GM12878 (cell line): ENCODE data around the gene CCNB1. TPM values are rescaled to one million over a fixed set of nuclear protein-coding genes. Genes with fewer than 3 reads are reported as not detected.

Experiments used
- BCL11A ChIP-seq: IDR thresholded peaks from 2 replicates; pipeline ENCODE4 v1.6.1; 2011; ENCODE audit warnings: low read depth, low read length
- CBFB ChIP-seq: IDR thresholded peaks from 2 replicates; pipeline ENCODE4 v1.6.1; 2016; ENCODE audit warnings: antibody characterized with exemption, low read depth
- CBX3 ChIP-seq: fragments of 200-600 bp; sonication (generic); IDR thresholded peaks from 2 replicates; pipeline ENCODE4 v1.6.1; 2016; ENCODE audit warnings: low read depth, borderline replicate concordance
- CBX5 ChIP-seq: sonication (generic); IDR thresholded peaks from 2 replicates; pipeline ENCODE4 v1.6.1; 2016; ENCODE audit warnings: low read depth, moderate library complexity, mild to moderate bottlenecking, inconsistent platforms
- CEBPB ChIP-seq, 2 experiments: fragments of 150-350 bp in 1 of 2; IDR thresholded peaks; 2 replicates each; pipeline ENCODE4 v1.6.1; 2012 to 2014; ENCODE audit warnings: low read depth in 2 of 2, low read length in 2 of 2, borderline replicate concordance in 1 of 2, inconsistent platforms in 1 of 2
- CHD1 ChIP-seq: IDR thresholded peaks from 2 replicates; pipeline ENCODE4 v1.6.1; 2012; ENCODE audit warnings: low read depth, low read length, improper control_type of control experiment
- CHD2 ChIP-seq: IDR thresholded peaks from 2 replicates; pipeline ENCODE4 v1.6.1; 2011; ENCODE audit warnings: low read depth, low read length, improper control_type of control experiment, borderline replicate concordance
- E2F4 ChIP-seq: IDR thresholded peaks from 2 replicates; pipeline ENCODE4 v1.6.1; 2012; ENCODE audit warnings: low read depth, low read length, improper control_type of control experiment
- FOXM1 ChIP-seq: IDR thresholded peaks from 2 replicates; pipeline ENCODE4 v1.6.1; 2012; ENCODE audit warnings: low read depth, mild to moderate bottlenecking, inconsistent platforms, low read length, moderate library complexity
- JUND ChIP-seq: IDR thresholded peaks from 2 replicates; pipeline ENCODE4 v1.6.1; 2012; ENCODE audit warnings: low read depth, mild to moderate bottlenecking, low read length, improper control_type of control experiment, moderate library complexity
- MEF2A ChIP-seq: IDR thresholded peaks from 2 replicates; pipeline ENCODE4 v1.6.1; 2011; ENCODE audit warnings: low read depth, mild to moderate bottlenecking, low read length, moderate library complexity; ENCODE audit not compliant: insufficient read depth
- MYC ChIP-seq: IDR thresholded peaks from 2 replicates; pipeline ENCODE4 v1.6.1; 2011; ENCODE audit warnings: mild to moderate bottlenecking, low read length, moderate library complexity, inconsistent platforms; ENCODE audit not compliant: insufficient read depth, insufficient replicate concordance, insufficient read length, severe bottlenecking
- NFIC ChIP-seq: IDR thresholded peaks from 2 replicates; pipeline ENCODE4 v1.6.1; 2012; ENCODE audit warnings: low read depth, mild to moderate bottlenecking, inconsistent platforms, low read length, moderate library complexity
- NR2C1 ChIP-seq: fragments of 450-650 bp; IDR thresholded peaks from 2 replicates; pipeline ENCODE4 v1.6.1; 2017; ENCODE audit warnings: antibody characterized with exemption, mild to moderate bottlenecking, moderate library complexity
- NR2F1 ChIP-seq: fragments of 450-650 bp; conservative IDR thresholded peaks from 2 replicates; pipeline ENCODE4 v1.6.1; 2017; ENCODE audit warnings: mild to moderate bottlenecking
- PAX5 ChIP-seq: IDR thresholded peaks from 2 replicates; pipeline ENCODE4 v1.6.1; 2011; ENCODE audit warnings: low read depth, low read length, borderline replicate concordance
- SMAD1 ChIP-seq: fragments of 450-650 bp; IDR thresholded peaks from 2 replicates; pipeline ENCODE4 v1.6.1; 2018; ENCODE audit warnings: mild to moderate bottlenecking, low read depth; ENCODE audit not compliant: partially characterized antibody
- SMARCA5 ChIP-seq: fragments of 450-650 bp; IDR thresholded peaks from 2 replicates; pipeline ENCODE4 v1.6.1; 2017; ENCODE audit warnings: mild to moderate bottlenecking
- SREBF2 ChIP-seq: IDR thresholded peaks from 2 replicates; pipeline ENCODE4 v1.6.1; 2012; ENCODE audit warnings: mild to moderate bottlenecking, low read length
- STAT3 ChIP-seq: IDR thresholded peaks from 2 replicates; pipeline ENCODE4 v1.6.1; 2011; ENCODE audit warnings: low read depth, low read length, improper control_type of control experiment
- YBX1 ChIP-seq: fragments of 450-650 bp; IDR thresholded peaks from 2 replicates; pipeline ENCODE4 v1.6.1; 2016; ENCODE audit warnings: antibody characterized with exemption
- ZBTB11 ChIP-seq: fragments of 450-650 bp; formaldehyde crosslinking; IDR thresholded peaks from 2 replicates; pipeline ENCODE4 v1.5.0; 2022; ENCODE audit warnings: mild to moderate bottlenecking, missing genetic modification characterization
- ZNF592 ChIP-seq: fragments of 450-650 bp; IDR thresholded peaks from 2 replicates; pipeline ENCODE4 v1.6.1; 2017; ENCODE audit warnings: mild to moderate bottlenecking, moderate library complexity
- ZNF622 ChIP-seq: fragments of 450-650 bp; IDR thresholded peaks from 2 replicates; pipeline ENCODE4 v1.6.1; 2017; ENCODE audit warnings: mild to moderate bottlenecking, inconsistent platforms
- polyA plus RNA-seq, 11 experiments: library from polyadenylated mRNA; depleted of rRNA in 4 of 11; unstranded in 6 of 11; stranded (reverse) in 5 of 11; fragments of >200 nt; fragmentation: Nextera tagmentation in 4 of 11; fragmentation: Illumina TruSeq in 1 of 11; extraction: Ambion mirVana in 4 of 11; extraction: Trizol in 1 of 11; gene quantifications; 1 replicate in 1 of 11; 2 replicates in 10 of 11; pipeline versions ENCODE4 v1.2.1 to v1.2.3, GENCODE V29; 2011 to 2016; ENCODE audit warnings: inconsistent platforms in 2 of 11, missing spikeins in 2 of 11, low read depth in 1 of 11
- total RNA-seq, 4 experiments: library from RNA; depleted of rRNA in 3 of 4; stranded (reverse); fragments of >200 nt in 3 of 4; fragmentation: Illumina TruSeq in 1 of 4; extraction: Trizol in 1 of 4; gene quantifications; 2 replicates each; pipeline versions ENCODE4 v1.2.1 to v1.2.3, GENCODE V29; 2013 to 2021

Gene CCNB1
- total and polyA plus RNA-seq, 10 of the 15 experiments (the other 5 are each of a cell fraction or from before 2014, with no cell fraction given) = 148 to 403 (median 210) TPM

GRCh38 chr5:69166686-69167492, at the start of gene CCNB1 (continued):
- TF ChIP-seq MYC (peak; percentile 23), ZNF622 (no peak), CHD2 (peak; percentile 89), CBFB (no peak), CBX5 (no peak), FOXM1 (peak; percentile 100), NR2C1 (no peak), BCL11A (no peak), JUND (no peak), CBX3 (no peak), NR2F1 (no peak), CEBPB (IDR thresholded peaks at IDR 0.05; ENCODE audit: borderline replicate concordance in 1 of 2, low read depth in 2 of 2, low read length in 2 of 2) (no peak), MEF2A (no peak), YBX1 (no peak), E2F4 (peak; percentile 93), SREBF2 (no peak), PAX5 (peak; percentile 45; the same call in 1 of the 2 replicates), ZNF592 (no peak), STAT3 (no peak), CHD1 (no peak), NFIC (no peak), SMARCA5 (no peak), ZBTB11 (no peak), SMAD1 (no peak)
